GM12801 (cell line): Measurements from ENCODE around the gene ITSN1.

Experiments used
- CTCF ChIP-seq: IDR thresholded peaks from one replicate; pipeline ENCODE4 v1.5.1; 2011; ENCODE audit warnings: control low read depth; ENCODE audit not compliant: insufficient read length; ENCODE audit errors: extremely low read depth

ITSN1 gene

GRCh38 chr21:33828577-33828976, 186.3 kb downstream of the ITSN1 start:
- no peak for TF ChIP-seq CTCF

- no peak for TF ChIP-seq CTCF
Observed at GRCh38 chr21:33829844-33830243, 187.5 kb downstream of the ITSN1 start.

- TF ChIP-seq CTCF, result no peak
Observed at GRCh38 chr21:33831962-33832659, 189.8 kb downstream of the ITSN1 start.

GRCh38 chr21:33834801-33835500, 192.7 kb downstream of the ITSN1 start:
- no peak for TF ChIP-seq CTCF

GRCh38 chr21:33835920-33836319, 193.6 kb downstream of the ITSN1 start:
- no peak for TF ChIP-seq CTCF

- no peak for TF ChIP-seq CTCF
Observed at GRCh38 chr21:33836408-33836807, 194.1 kb downstream of the ITSN1 start.

- no peak for TF ChIP-seq CTCF
Observed at GRCh38 chr21:33839167-33839716, 196.9 kb downstream of the ITSN1 start.
